NCI-H1694 treated with DMSO at 0.1 percent for 48 hours (cell line): ENCODE data around the gene RAD1.

ENCODE experiments used
- DNase-seq: peaks from one replicate; lab custom pipeline; 2025; lab: John Stamatoyannopoulos, UW

RAD1 gene

GRCh38 chr5:34916518-34916917 lies 1.2 kb upstream of the RAD1 start:
- no peak for DNase-seq

DNA sequence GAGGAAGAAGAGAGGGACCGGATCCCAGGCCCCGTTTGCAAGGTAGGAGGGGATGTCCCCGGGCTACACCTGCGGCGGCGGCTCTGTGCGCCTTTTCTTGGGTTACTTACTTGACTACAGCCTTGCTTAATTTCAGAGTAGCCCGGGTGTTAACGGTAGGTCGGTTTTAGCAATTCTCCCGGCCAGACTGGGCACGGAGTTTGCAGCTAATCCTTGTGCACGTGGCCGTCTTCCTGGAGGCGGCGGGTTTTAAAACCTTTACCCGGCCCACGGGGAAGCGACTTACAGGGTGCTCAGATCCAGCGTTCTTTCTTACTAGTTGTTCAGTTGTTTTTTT lies 520 bp upstream of the RAD1 start:
- no peak for DNase-seq

- peak; percentile 12 for DNase-seq
Measured at GRCh38 chr5:34914671-34915138, 599 bp downstream of the RAD1 start.

GRCh38 chr5:34913072-34913471 lies 2.2 kb downstream of the RAD1 start:
- DNase-seq = no peak

DNA sequence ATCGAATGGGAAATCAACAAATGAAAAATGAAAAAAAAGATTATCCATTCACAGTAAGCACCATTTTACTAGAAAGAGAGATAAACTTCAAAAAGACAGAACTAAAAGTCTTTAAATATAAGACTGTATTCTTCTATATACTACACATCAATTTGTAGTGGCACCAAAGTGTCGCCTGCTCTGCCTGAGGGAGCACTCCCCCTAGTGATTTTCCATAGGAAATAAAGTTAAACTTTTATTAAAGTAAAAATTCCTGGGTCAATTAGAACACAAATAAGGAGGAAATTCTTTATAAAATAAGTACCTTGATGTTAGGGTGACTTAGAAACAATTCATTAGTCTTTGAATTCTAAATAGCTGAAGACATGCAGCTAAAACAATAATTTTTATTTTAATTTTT lies 9.7 kb downstream of the RAD1 start:
- peak; percentile 14 for DNase-seq

DNA sequence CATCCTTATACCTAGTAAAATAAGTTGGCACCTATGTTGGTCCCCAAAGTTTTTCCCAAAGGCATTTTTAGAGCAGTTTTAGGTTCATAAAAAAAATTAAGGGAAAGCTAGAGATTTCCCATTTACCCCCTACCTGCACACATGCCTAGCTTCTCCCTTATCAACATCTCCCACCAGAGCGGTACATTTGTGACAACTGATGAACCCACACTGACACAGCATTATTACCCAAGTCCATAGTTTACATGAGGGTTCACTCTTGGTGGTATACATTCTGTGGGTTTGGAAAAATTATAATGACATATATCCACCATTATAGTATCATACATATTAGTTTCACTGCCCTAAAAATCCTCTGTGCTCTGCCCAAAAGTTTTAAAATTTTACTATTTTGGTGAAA lies 12.0 kb downstream of the RAD1 start:
- no peak for DNase-seq

- DNase-seq = no peak
Measured at GRCh38 chr5:34900652-34901051, 14.7 kb downstream of the RAD1 start.

GRCh38 chr5:34899066-34899465 lies 16.2 kb downstream of the RAD1 start:
- DNase-seq = no peak

GRCh38 chr5:34898258-34898895 lies 16.9 kb downstream of the RAD1 start:
- DNase-seq = peak; percentile 76

DNA sequence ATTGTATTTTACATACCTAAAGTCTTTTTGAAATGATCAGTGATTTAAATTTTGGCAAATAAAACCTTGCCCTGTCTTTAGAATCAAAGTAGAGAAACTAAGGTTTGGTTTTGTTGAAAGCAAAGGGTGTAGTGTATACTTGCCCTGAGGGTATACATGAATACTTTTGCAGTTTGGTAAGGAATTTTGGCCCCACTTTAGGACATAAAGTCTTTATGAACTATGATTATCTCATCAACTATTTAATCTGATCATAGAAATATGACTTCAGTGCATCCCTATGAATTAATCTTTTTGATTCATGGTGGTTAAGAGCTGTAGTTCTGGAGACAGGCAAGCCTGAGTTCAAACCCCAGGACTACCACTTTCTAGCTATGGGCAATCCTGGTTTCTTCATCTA lies 17.7 kb downstream of the RAD1 start:
- DNase-seq = no peak

DNA sequence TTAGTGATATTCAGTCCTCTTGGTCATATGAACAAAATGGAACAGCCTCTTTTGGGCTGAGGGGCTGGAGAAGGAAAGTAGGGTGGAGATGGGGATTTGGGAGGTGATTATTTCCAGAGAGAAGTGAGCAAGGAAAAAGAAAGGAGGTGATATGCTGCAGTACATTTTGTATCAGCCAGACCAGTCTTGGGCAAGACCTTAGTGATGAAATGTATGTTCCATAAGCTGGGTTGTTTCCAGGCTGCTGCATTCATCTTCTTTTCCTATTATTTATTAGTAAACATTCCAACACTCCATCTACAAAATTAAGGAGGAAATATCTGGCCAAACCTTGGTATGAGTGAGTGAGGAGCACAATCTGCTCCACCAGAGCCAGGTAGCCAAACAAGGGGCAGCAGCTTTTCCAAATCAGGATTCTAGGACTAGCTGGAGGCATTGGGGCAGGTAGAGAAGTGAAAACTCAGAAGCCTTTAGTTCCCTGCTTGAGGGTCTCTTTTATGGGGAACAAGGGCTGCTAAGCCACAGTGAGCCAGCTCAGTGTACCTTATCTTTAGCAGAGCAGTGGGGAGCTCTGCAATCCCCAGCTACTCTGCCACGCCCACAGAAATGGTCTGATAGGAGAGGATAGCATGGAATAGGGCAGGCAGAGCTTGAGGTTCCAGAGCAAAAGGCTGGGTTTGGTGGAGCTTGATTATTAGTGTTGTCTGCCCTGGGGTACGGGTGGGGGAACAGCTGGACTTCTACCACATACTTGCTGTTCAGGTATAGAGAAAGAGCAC lies 19.5 kb downstream of the RAD1 start:
- DNase-seq = no peak

DNA sequence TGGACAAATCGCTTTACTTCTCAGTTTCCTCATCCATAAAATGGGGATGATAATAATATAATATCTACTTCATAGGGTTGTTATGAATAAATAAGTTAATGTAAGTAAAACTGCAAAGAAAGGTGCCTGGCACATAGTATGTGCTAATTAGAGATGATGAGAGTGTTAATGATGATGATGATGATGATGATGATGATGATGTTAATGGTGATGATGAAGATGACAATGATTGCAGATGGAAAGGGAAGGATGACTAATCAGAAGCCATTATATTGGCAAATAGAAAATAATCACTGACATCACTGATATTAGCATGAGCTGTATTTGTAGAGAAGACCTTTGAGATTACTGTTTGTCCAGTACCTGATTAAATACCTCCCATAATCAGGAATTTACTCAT lies 20.6 kb downstream of the RAD1 start:
- DNase-seq = no peak

- no peak for DNase-seq
Measured at GRCh38 chr5:34892414-34892813, 22.9 kb downstream of the RAD1 start.

DNA sequence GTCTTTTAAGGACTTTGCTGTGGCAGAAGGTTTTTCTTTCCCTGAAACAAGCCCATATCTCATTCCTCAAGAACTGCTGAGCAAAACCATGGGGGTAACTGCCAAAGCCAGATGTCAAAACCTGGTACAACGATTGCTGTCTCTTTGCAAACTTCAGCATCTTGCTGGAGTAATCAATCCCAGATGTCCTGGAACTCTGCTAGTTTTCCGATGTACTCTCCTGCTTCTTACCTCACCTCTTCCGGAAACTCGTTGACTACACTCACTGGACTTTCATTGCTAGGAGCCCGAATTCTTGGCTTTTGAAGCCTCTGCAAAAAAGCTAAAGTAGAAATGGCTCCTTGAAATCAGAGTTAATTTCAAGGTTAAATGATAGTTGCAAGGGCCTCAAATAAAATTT lies 23.3 kb downstream of the RAD1 start:
- DNase-seq = no peak

DNA sequence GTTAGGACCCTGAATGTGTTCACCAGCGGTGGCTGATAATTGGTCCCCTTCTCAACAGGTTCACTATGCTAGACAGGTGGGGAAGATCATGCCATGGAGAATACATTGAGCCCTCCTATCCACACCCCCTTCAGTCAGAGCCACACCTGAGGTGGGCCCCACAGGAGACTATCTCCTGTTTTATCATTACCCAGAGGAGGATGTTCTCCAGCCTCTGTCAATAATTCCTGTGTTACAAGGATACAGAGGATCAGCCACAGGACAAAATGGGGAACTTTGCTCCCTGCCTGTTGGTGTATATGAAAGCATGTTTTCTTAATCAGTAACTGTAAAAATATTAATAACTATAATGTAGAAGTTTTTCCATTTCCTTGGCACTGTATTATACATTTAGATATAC lies 25.9 kb downstream of the RAD1 start:
- no peak for DNase-seq

GRCh38 chr5:34886392-34887119 lies 28.7 kb downstream of the RAD1 start:
- DNase-seq = no peak

GRCh38 chr5:34881246-34881645 lies 34.1 kb downstream of the RAD1 start:
- DNase-seq = no peak

GRCh38 chr5:34876275-34876674 lies 39.0 kb downstream of the RAD1 start:
- DNase-seq = no peak

DNA sequence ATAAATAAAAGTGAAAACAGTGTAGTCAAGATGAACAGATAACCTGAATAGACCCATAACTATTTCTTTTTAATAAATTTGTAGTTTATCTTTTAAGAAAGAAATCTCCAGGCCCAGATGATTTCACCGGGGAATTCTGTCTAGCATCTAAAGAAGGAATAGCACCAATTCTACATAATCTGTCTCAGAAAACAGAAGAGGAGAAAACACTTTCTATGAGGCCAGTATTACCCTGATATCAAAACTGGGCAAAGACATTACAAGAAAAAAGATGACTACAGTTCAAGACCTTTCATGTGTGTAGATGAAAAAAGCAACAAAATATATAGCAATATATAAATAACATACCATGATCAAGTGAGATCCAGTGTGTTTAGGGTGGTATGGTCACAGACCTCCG lies 44.9 kb downstream of the RAD1 start:
- no peak for DNase-seq

DNA sequence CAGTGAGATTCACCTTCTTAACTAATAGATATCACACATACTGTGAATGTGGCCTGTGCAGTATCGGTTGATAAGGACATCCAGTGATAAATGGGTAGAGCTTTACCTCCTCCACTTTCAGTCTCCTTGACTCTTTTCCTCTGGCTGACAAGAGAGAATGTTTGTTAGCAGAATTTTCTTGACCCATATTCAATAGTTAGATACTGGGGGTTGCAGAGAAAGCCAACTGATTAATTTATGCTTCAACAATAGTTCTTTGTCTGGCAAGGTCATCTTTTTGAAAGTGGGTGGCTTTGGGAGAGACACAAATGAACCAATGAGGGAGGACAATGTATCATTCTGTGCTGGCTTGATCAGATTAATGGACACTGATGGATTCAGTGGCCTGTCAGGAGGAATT lies 46.0 kb downstream of the RAD1 start:
- DNase-seq = no peak

DNA sequence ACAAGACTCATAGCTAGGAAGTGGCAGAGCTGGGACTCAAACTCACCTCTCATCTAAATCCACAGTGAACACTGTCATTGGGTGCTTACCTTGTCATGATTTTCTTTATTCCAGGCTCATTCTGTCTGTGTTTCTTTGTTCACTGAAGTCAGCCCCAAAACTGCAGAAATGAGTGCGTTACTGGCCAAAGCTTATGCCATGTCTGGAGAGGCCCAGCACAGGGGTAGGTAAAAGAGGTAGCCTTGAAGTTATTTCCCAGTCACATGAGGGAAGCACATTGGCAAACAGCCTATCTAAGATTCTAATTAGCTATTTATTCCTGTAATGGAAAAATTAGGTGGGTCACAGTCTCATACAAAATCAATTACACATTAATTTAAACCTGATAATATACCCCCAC lies 46.5 kb downstream of the RAD1 start:
- no peak for DNase-seq

GRCh38 chr5:34867660-34868059 lies 47.6 kb downstream of the RAD1 start:
- no peak for DNase-seq

DNA sequence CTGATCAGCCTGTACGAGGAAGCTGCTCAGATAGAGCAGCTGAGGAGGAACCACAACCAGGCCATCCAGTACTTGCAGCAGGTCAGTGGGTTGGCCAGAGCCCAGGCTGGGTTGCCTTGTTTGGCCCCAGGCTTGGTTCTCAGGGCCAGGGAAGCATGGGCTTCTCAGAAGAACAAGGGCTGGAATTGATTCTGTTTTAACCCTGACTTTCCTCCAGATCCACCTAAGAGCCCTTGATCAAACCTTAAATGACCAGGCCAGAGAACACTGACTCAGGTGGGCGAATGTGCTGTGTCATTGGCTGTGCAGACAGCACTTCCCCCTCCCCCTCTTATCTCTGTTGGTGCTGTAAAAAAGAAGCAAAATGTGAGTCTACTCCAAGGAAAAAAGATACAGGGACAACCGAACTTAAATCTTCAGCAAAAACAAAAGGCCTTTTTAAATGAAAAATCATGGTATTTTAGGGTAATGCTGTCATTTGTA lies 48.3 kb downstream of the RAD1 start:
- DNase-seq = no peak
